GM13977 (cell line): ENCODE measurements around the gene CALY.

ENCODE experiments used
- DNase-seq: peaks from one replicate; pipeline ENCODE4 v3.0.0; 2012; ENCODE audit warnings: low spot score
- CTCF ChIP-seq: IDR thresholded peaks from 2 replicates; pipeline ENCODE4 v1.5.1; 2012; ENCODE audit warnings: mild to moderate bottlenecking, control low read depth; ENCODE audit not compliant: insufficient read depth; ENCODE audit errors: extremely low read depth, missing control alignments
- in situ Hi-C: fragments of 300-500 bp; cut with MboI; formaldehyde crosslinking; loops from one replicate; pipeline ENCODE4 v1.12.0; 2022; ENCODE audit warnings: low sequenced_read_pairs, low pct_unique_long_range_greater_than_20kb, mixed read lengths, inconsistent platforms; ENCODE audit not compliant: unreplicated experiment

The CALY gene

GRCh38 chr10:133365461-133366129 is 28.9 kb upstream of the CALY start:
- no peak for DNase-seq

GRCh38 chr10:133364645-133365431 is 28.1 kb upstream of the CALY start:
- no peak for TF ChIP-seq CTCF
- DNase-seq, result no peak
- in situ Hi-C loops, result no loop called here

More at GRCh38 chr10:133365461-133366129, 28.9 kb upstream of the CALY start:
- TF ChIP-seq CTCF, result no peak
- in situ Hi-C loops, result no loop called here

GRCh38 chr10:133362846-133363245 is 26.1 kb upstream of the CALY start:
- in situ Hi-C loops, result no loop called here
- no peak for TF ChIP-seq CTCF

GRCh38 chr10:133361773-133362441 is 25.2 kb upstream of the CALY start:
- DNase-seq, result peak; percentile 64
- TF ChIP-seq CTCF, result no peak

More at GRCh38 chr10:133362846-133363245, 26.1 kb upstream of the CALY start:
- no peak for DNase-seq

GRCh38 chr10:133361227-133361626 is 24.5 kb upstream of the CALY start:
- DNase-seq, result no peak
- TF ChIP-seq CTCF, result no peak
- in situ Hi-C loops, result no loop called here

More at GRCh38 chr10:133361773-133362441, 25.2 kb upstream of the CALY start:
- in situ Hi-C loops, result no loop called here

- in situ Hi-C loops, result no loop called here
- no peak for TF ChIP-seq CTCF
- DNase-seq, result no peak
Measured at GRCh38 chr10:133359972-133360610, 23.4 kb upstream of the CALY start.
